ENCODE results near the gene VPS13D. TPM values are rescaled to one million over a fixed set of nuclear protein-coding genes. Genes with fewer than 3 reads are reported as not detected.

Gene VPS13D
- total RNA-seq, 1 donor from 2014 or later, result 13.8 TPM

GRCh38 chr1:12548973-12549459, 319.2 kb downstream of the VPS13D start:
- no peak for TF ChIP-seq CTCF (conservative IDR thresholded peaks at IDR 0.05; ENCODE audit: low read depth, low read length)
- H3K4me3 ChIP-seq (ENCODE audit: low read depth, low read length), result no peak overlapping the region
- no peak for DNase-seq (ENCODE audit: low read depth)

GRCh38 chr1:12549460-12550349, 319.9 kb downstream of the VPS13D start:
- H3K4me3 ChIP-seq (ENCODE audit: low read depth, low read length), result no peak overlapping the region
- peak; percentile 90 for DNase-seq (ENCODE audit: low read depth)
- TF ChIP-seq CTCF (conservative IDR thresholded peaks at IDR 0.05; ENCODE audit: low read depth, low read length), result no peak

DNA sequence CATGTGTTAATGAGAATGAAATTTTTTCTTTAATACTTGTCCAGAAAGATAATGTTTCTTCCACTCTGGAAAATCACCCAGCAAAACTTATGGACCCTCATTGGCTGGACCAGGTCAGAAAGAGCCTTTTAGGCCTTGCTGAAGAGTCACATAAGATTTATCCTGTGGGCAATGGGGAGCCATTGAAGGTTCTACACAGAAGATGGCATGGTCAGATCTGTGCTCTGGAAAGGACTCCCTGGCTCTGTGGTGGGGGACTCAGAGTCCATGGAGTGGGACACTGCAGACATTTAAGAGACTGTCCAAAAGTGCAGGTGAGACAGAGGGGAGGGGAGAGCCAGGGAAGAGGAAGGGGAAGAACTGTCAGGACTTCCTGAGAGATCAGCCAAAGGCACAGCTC, 321.8 kb downstream of the VPS13D start:
- no peak for TF ChIP-seq CTCF (conservative IDR thresholded peaks at IDR 0.05; ENCODE audit: low read depth, low read length)

GRCh38 chr1:12552111-12552888, 322.5 kb downstream of the VPS13D start:
- no peak for DNase-seq (ENCODE audit: low read depth)
- TF ChIP-seq CTCF (conservative IDR thresholded peaks at IDR 0.05; ENCODE audit: low read depth, low read length), result no peak
- H3K4me3 ChIP-seq (ENCODE audit: low read depth, low read length), result no peak overlapping the region

More for the DNA sequence above, 321.8 kb downstream of the VPS13D start:
- no peak overlapping the region for H3K4me3 ChIP-seq (ENCODE audit: low read depth, low read length)
- DNase-seq (ENCODE audit: low read depth), result no peak

DNA sequence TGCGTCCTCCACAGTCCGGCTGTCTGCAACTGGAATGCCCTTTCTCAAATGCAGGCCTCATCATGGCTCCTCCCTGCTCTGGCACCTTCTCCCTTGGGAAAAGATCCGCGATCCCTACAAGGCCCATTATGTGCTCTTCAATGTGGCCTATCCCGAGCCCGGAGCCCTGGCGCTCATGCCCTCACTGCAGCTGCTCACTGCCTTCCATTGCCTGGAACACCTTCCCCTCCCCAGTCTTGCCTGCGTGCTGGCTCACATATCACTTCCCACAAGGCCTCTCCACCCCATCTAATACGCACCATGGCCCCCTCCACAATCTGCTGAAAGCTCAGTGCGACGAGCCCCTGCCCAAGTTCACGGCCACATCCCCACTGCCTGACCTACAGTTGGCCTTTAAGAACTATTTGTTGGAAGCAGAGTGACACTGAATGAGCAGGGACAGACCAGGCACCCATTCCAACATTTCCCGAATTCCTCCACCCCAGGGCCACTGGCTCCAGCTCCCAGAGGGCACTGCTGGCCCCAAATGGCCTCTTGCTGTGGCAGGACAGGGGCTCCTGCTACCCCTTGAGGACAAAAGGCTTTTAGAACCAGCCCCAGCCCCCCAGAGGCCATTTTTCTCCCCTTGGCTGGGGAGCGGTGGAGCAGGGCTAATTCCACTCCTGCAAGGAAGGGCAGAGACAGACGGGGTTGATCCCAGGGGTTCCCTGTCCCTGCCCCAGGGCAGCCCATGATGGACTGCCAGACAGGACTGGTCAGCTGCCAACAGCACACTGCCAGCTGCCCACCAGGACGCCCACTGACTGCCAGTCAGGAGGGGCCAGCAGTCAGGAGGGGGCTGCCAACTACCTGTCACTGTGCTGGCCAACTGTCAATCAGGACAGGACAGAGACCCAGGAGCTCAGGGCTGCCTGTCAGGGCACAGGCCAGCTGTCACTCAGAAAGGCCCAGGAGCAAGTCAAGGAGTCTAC, 323.4 kb downstream of the VPS13D start:
- H3K4me3 ChIP-seq (ENCODE audit: low read depth, low read length), result no peak overlapping the region
- no peak for TF ChIP-seq CTCF (conservative IDR thresholded peaks at IDR 0.05; ENCODE audit: low read depth, low read length)
- no peak for DNase-seq (ENCODE audit: low read depth)

- no peak for TF ChIP-seq CTCF (conservative IDR thresholded peaks at IDR 0.05; ENCODE audit: low read depth, low read length)
- no peak for DNase-seq (ENCODE audit: low read depth)
- no peak overlapping the region for H3K4me3 ChIP-seq (ENCODE audit: low read depth, low read length)
Observed at GRCh38 chr1:12553963-12554362, 324.1 kb downstream of the VPS13D start.
